ENCODE data around the gene SCGB1D2. TPM values are rescaled to one million over a fixed set of nuclear protein-coding genes. Genes with fewer than 3 reads are reported as not detected.

SCGB1D2 gene
- total and polyA plus RNA-seq, 9 of the 15 experiments (the other 6 are each of a cell fraction or from before 2014, with no cell fraction given) = not detected

- TF ChIP-seq LEF1 (IDR thresholded peaks at IDR 0.05) (no peak), SRSF7 (optimal IDR thresholded peaks at IDR 0.05; ENCODE audit: low read depth, low read length) (no peak), ZNF354B (CRISPR knock-in tag; IDR thresholded peaks at IDR 0.05) (peak; percentile 95), SREBF2 (CRISPR knock-in tag; IDR thresholded peaks at IDR 0.05) (no peak), CHCHD3 (CRISPR knock-in tag; IDR thresholded peaks at IDR 0.05) (no peak), ZNF407 (IDR thresholded peaks at IDR 0.05; ENCODE audit: low read depth) (no peak), SNIP1 (IDR thresholded peaks at IDR 0.05; ENCODE audit: low read depth) (no peak), CTCFL (IDR thresholded peaks at IDR 0.05; ENCODE audit: borderline replicate concordance, insufficient read depth, low read depth, low read length, poor library complexity, severe bottlenecking) (peak; percentile 35), DEAF1 (CRISPR knock-in tag; IDR thresholded peaks at IDR 0.05) (0 out of 2 replicates have a peak, but pooled peaks have one; percentile 51), ZBTB43 (CRISPR knock-in tag; IDR thresholded peaks at IDR 0.05) (no peak), RAD21 (CRISPR knock-in tag; conservative IDR thresholded peaks at IDR 0.05 in 1 of 2, IDR thresholded peaks at IDR 0.05 in 1 of 2) (peak; percentile 71 to 78), SMC3 (conservative IDR thresholded peaks at IDR 0.05; ENCODE audit: insufficient read depth, low read depth, low read length) (peak; percentile 48; the same call in 1 of the 2 replicates)
Observed at GRCh38 chr11:62217191-62217748, 24.8 kb upstream of the SCGB1D2 start (continued).

Measured in K562 (cell line).